Lung microvascular endothelial cell (primary cell): Measurements from ENCODE around the gene ODF4. TPM values are rescaled to one million over a fixed set of nuclear protein-coding genes. Genes with fewer than 3 reads are reported as not detected.

Experiments
- DNase-seq, 2 donors: peaks; one replicate each; pipeline versions ENCODE4 v3.0.0 to v3.0.0-alpha.2; 2010; ENCODE audit warnings: low read depth in 2 of 2
- total RNA-seq: library from RNA; depleted of rRNA; stranded (reverse); fragments of >200 nt; gene quantifications from 2 replicates; pipeline ENCODE4 v1.2.1, GENCODE V29; 2014

ODF4 gene
- total RNA-seq = not detected in 2 replicates

DNA sequence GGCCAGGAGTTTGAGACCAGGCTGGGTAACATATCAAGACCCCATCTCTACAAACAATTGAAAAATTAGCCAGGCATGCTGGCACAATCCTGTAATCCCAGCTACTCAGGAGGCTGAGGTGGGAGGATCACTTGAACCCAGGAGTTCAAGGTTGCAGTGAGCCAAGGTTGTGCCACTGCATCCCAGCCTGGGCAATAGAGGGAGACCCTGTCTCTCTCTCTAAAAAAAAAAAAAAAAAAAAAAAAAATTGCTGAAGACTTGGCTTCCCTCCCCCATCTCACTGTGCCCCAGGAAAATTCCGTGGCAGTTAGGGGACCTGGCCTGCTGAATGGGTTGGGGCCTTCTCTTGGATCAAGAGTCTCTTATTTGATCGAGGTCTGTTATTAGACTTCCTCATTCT, at the start of gene ODF4:
ODF4 (plus strand) TSS at position 301 of the 400 bp plus-strand sequence. CDS start 212 bp downstream, outside the sequence.
- DNase-seq = no peak

GRCh38 chr17:8290043-8290442, 49.6 kb upstream of the ODF4 start:
- no peak for DNase-seq

GRCh38 chr17:8292639-8293395, 46.8 kb upstream of the ODF4 start:
- no peak for DNase-seq

- DNase-seq = no peak
These were observed 45.3 kb upstream of the ODF4 start for GRCh38 chr17:8294361-8294760.

DNA sequence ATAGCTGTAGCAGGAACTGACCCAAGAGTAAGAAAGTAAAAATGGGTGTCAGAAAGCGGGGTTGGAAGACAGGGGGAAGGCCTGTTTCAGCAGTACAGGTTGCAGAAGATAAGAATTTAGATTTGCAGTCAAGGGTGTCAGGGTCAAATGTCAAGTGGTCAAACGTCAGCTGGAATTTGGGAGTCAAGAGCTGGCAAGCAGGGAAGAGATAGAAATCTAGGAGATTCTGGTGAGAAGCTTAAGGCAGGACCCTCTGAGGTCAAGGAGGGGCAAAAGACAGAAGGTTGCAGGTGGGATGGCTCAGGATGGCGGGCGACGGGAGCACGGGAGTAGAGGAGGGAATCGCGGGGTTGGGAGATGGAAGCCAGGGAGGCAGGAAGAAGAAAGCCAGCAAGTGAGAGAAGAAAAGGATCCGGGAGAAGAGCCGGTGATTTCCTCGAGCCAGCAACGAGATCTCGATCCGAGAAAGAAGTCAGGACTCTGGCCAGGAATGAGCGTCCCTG, 44.8 kb upstream of the ODF4 start:
- no peak for DNase-seq

GRCh38 chr17:8300226-8300625, 39.4 kb upstream of the ODF4 start:
- DNase-seq = no peak

- peak; percentile 72 to 73 for DNase-seq
These were observed 38.9 kb upstream of the ODF4 start for GRCh38 chr17:8300627-8301242.

DNA sequence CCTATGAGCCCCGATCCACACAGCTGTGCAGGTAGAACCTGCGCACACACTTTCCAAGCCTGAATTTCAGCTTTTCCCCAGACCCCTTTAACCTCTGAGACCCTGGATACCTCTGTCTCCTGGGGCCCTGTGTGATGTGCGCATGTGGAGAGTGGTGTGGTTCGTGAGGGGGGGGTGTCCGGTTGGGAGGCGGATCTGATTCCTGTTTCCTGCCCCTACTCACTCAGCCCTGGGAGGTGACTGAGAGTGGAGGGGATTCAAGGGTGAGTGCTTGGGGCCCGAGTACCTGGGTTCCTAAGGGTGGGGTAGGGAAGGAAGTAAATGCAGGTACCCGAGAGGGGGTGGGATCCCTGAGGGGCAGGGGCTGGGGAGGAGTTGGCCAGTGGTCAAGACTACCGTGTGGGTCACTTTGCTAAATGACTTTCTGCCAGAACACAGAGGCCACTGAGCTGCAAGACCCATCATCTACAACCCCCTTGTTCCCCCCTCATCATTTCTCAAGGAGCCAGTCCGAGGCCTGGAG, 29.0 kb upstream of the ODF4 start:
- peak; percentile 62 to 68 for DNase-seq

- peak; percentile 41 to 51 for DNase-seq
These were observed 28.4 kb upstream of the ODF4 start for GRCh38 chr17:8311131-8311790.

DNA sequence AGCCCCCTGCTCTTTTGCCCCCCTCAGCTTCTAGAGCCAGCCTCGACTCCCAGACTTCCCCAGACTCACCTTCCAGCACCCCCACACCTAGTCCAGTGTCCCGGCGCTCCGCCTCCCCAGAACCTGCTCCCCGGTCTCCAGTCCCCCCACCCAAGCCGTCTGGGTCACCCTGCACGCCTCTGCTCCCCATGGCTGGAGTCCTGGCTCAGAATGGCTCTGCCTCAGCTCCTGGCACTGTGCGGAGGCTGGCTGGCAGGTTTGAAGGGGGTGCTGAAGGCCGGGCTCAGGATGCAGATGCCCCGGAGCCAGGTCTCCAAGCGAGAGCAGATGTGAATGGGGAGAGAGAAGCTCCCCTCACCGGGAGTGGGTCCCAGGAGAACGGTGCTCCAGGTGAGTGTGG, 27.4 kb upstream of the ODF4 start:
- DNase-seq = no peak

GRCh38 chr17:8312726-8313600, 26.7 kb upstream of the ODF4 start:
- no peak for DNase-seq

DNA sequence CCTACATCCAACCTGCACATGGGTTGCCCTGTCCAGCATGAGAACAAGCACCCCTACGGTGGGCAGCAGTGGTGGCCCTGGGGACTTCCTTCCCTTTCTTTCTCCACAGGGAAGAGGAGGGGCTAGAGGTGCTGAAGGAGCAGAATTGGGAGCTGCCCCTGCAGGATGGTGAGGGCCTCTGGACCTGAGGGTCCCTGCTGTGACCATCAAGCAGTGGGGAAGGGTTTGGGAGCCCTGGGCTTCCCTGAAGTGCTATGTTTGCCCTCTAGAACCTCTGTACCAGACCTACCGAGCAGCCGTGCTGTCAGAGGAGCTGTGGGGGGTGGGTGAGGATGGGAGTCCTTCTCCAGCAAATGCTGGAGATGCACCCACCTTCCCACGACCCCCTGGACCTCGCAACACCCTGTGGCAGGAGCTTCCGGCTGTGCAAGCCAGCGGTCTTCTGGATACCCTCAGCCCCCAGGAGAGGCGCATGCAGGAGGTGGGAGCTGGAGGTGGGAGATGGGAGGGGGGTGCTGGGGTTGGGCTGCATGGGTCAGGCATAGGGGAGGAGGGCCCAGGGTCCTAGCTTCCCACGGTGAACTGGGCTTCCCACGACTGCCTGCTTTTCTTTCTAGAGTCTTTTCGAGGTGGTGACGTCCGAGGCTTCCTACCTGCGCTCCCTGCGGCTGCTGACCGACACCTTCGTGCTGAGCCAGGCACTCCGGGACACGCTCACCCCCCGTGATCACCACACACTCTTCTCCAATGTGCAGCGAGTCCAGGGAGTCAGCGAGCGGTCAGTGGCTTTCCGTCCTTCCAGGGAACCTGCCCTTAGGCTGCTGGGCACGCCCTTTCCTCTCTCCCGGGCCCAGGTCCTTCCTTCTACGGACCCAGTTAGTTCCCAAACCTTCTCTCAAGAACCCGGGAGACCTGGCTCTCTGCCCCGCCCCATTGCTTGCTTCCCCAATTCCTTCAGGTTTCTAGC, 24.6 kb upstream of the ODF4 start:
- no peak for DNase-seq

DNA sequence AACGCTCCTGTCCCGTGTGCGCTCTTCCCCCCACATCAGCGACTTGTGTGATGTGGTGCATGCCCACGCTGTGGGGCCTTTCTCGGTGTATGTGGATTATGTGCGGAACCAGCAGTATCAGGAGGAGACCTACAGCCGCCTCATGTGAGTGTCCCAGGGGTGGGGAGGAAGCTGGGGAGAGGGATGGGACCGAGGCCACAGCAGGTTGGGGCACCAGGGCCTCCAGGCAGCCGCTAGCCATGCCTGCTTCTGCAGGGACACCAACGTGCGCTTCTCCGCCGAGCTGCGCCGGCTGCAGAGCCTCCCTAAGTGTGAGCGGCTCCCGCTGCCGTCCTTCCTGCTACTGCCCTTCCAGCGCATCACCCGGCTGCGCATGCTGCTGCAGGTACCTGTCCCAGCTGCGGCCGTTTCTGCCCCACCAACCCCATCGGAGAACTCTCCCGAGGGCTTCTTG, 23.8 kb upstream of the ODF4 start:
- DNase-seq = no peak

- DNase-seq = no peak
These were observed 21.4 kb upstream of the ODF4 start for GRCh38 chr17:8318010-8318935.

GRCh38 chr17:8320262-8320661, 19.4 kb upstream of the ODF4 start:
- no peak for DNase-seq

DNA sequence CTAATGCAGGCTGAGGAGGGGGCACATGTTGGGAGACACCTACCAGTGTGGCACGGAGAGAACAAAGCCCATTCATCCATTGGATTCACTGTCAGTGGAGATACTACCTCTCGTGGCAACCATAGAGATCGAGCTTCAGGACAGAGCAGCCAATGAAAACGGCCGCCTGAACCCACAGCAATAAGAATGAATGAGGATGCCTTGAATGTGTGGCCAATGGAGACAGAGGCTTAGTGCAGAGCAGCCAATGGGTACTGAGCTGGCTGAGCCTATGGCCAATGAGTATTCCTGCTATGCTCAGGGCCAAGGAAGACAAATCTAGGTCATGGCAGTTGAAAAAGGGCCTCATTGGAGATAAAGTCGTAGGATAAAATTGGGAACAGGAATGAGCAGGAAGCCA, 18.6 kb upstream of the ODF4 start:
- no peak for DNase-seq

DNA sequence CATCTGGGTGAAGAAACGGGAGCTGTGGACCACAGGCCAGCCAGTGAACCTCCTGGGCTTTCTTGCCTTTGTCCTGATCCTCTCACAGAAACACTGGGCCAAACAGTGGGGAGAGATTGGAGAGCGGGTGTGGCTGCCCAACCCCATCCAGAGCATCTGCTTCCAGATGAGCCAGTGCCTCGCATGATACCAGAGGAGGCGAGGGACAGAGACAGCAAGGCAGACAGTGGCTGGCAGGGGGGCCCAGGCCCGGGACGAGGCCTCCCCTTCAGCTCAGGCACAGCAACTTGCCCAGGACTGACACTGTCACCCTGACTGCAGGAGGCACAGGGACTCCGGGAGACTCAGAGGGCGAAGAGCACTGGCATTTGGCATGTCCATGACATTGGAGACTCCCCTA, 17.6 kb upstream of the ODF4 start:
- DNase-seq = no peak

DNA sequence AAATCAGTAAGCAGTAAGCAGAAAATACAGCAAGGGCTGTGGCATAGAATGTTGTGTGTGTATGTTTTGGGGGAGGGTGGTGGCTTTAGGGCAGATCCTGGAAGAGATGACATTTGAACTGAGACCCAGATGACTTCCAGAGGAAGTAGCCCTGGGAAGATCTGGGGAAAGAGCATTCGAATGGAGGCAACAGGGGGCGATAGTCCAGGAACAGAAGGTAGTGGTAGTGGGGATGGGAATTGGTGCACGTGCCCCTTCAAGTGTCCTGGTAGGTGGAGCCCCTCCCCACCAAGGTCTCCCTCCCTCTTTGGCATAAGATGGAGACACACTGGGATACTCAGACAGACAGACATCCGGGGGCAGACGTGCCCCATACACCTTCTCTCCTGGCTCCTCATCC, 15.5 kb upstream of the ODF4 start:
- no peak for DNase-seq

DNA sequence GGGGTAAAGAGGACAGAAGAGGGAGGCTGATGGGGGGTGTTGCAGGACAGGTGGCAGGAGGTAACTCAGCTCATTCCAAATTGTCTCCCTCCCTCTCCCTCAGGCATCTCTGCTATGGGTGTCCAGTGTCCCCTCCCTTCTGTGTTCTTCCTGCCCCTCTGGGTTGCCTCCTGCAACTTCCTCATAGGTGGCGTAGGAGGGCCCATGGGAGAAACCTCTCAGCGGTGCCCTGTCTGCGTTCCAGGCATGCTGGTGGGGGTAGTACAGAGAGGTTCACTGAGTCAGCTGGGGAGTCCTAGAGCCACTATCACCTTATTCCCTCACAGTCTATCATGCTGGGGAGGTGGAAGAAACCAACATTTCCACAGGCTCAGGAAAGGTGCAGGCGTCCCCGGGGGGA, 14.7 kb upstream of the ODF4 start:
- no peak for DNase-seq
